ENCODE results near the gene AGK.
A peak's percentile ranks its signal among the peaks of the same experiment; 100 is the strongest.

The AGK gene

GRCh38 chr7:141697211-141697871 is 146.1 kb downstream of the AGK start:
- no peak overlapping the region for H3K27ac ChIP-seq (replicated peaks)
- H3K4me3 ChIP-seq (replicated peaks; ENCODE audit: insufficient read depth, low read length) = no peak overlapping the region
- no peaks in the 10 kb centered on the region for H3K27me3 ChIP-seq (ENCODE audit: insufficient read depth, poor library complexity, severe bottlenecking)
- TF ChIP-seq POLR2AphosphoS5 (IDR thresholded peaks at IDR 0.05; ENCODE audit: low read depth) (no peak), SPI1 (IDR thresholded peaks at IDR 0.05; ENCODE audit: borderline replicate concordance, low read depth) (no peak), REST (IDR thresholded peaks at IDR 0.05; ENCODE audit: insufficient replicate concordance, low read depth) (no peak), GABPA (IDR thresholded peaks at IDR 0.05; ENCODE audit: low read depth) (no peak)
- TF ChIP-seq, protein P1, sequence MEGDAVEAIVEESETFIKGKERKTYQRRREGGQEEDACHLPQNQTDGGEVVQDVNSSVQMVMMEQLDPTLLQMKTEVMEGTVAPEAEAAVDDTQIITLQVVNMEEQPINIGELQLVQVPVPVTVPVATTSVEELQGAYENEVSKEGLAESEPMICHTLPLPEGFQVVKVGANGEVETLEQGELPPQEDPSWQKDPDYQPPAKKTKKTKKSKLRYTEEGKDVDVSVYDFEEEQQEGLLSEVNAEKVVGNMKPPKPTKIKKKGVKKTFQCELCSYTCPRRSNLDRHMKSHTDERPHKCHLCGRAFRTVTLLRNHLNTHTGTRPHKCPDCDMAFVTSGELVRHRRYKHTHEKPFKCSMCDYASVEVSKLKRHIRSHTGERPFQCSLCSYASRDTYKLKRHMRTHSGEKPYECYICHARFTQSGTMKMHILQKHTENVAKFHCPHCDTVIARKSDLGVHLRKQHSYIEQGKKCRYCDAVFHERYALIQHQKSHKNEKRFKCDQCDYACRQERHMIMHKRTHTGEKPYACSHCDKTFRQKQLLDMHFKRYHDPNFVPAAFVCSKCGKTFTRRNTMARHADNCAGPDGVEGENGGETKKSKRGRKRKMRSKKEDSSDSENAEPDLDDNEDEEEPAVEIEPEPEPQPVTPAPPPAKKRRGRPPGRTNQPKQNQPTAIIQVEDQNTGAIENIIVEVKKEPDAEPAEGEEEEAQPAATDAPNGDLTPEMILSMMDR (IDR thresholded peaks at IDR 0.05; ENCODE audit: insufficient read depth, low read length) = no peak
- DNase-seq (ENCODE audit: low read depth in 1 of 2, low spot score in 1 of 2) = no peak

DNA sequence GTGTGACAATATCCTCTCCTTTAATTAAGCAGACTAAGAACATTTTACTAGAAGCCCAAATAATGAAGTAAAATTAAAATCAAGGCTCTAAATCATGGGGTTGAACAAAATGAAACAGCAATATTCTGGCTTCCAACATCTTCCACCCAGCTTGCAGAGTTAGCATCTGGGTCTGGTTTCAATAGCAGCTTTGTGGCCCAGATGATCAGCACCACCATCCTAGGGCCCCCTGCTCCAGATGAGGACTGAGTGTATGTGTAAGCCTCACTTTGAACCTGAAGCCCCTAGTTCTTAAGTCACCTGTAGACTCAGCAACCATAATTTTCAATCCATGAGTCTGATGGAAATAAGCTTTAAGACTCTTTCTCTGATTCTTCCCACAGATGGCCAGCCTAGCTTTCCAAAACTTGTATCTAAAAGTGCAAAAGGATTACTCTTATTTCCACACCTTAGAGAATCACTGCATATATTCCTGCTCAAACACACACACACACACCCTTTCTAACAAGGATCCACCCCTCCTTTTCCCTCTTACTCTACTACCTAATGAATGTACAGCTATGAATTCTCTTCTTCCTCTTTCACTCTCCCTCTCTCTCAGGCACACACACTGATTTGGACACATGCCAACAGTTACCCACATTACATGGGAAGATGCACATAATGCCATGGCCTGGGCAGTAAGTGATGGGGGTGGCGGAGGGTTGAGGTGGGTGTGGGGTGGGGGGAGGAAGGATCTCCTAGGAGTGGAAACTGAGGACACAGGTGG is 147.2 kb downstream of the AGK start:
- H3K4me3 ChIP-seq (replicated peaks; ENCODE audit: insufficient read depth, low read length) = no peak overlapping the region
- peaks cover 4% of the 10 kb centered on the region for H3K27me3 ChIP-seq (ENCODE audit: insufficient read depth, poor library complexity, severe bottlenecking)
- H3K27ac ChIP-seq (replicated peaks) = no peak overlapping the region
- 0 out of 2 replicates have a peak, but pooled peaks have one; percentile 19 for TF ChIP-seq POLR2AphosphoS5 (IDR thresholded peaks at IDR 0.05; ENCODE audit: low read depth)
- no peak for TF ChIP-seq SPI1 (IDR thresholded peaks at IDR 0.05; ENCODE audit: borderline replicate concordance, low read depth)
- peak; percentile 32 to 57 for DNase-seq (ENCODE audit: low read depth in 1 of 2, low spot score in 1 of 2)

DNA sequence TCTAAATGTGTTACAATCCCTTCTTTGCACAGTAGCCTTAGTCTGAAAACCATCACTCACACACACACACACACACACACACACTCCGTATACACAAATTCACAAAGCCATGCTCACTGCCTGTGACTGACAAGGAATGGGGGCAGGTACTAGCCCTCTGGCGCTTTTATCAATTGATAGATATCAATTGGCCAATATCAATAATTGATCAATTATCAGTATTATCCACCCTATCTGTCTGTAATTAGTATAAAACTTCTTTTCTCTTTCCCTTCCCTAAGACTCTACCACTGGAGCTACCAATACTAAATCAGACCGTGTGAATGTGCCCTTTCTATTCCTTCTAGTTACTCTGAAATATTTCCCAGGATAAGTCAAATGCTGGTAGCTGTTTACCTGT is 148.7 kb downstream of the AGK start:
- Histone ChIP-seq H3K27ac (replicated peaks) (no peak overlapping the region), H3K27me3 (ENCODE audit: insufficient read depth, poor library complexity, severe bottlenecking) (peaks cover 4% of the 10 kb centered on the region), H3K4me3 (replicated peaks; ENCODE audit: insufficient read depth, low read length) (no peak overlapping the region)
- DNase-seq (ENCODE audit: low read depth in 1 of 2, low spot score in 1 of 2) = no peak
- no peak for TF ChIP-seq GABPA (IDR thresholded peaks at IDR 0.05; ENCODE audit: low read depth)
- TF ChIP-seq, protein P1 (IDR thresholded peaks at IDR 0.05; ENCODE audit: insufficient read depth, low read length) = no peak
- no peak for TF ChIP-seq POLR2AphosphoS5 (IDR thresholded peaks at IDR 0.05; ENCODE audit: low read depth)
- no peak for TF ChIP-seq SPI1 (IDR thresholded peaks at IDR 0.05; ENCODE audit: borderline replicate concordance, low read depth)
- no peak for TF ChIP-seq REST (IDR thresholded peaks at IDR 0.05; ENCODE audit: insufficient replicate concordance, low read depth)

GRCh38 chr7:141700296-141700847 is 149.2 kb downstream of the AGK start:
- Histone ChIP-seq H3K27ac (replicated peaks) (no peak overlapping the region), H3K4me3 (replicated peaks; ENCODE audit: insufficient read depth, low read length) (no peak overlapping the region), H3K27me3 (ENCODE audit: insufficient read depth, poor library complexity, severe bottlenecking) (peaks cover 4% of the 10 kb centered on the region)
- DNase-seq (ENCODE audit: low read depth in 1 of 2, low spot score in 1 of 2) = no peak
- TF ChIP-seq GABPA (IDR thresholded peaks at IDR 0.05; ENCODE audit: low read depth) = no peak
- TF ChIP-seq, protein P1 (IDR thresholded peaks at IDR 0.05; ENCODE audit: insufficient read depth, low read length) = no peak

Measured in HL-60 (cell line).